Endothelial cell of umbilical vein (primary cell): Measurements from ENCODE around the gene SULT1E1. TPM values are rescaled to one million over a fixed set of nuclear protein-coding genes. Genes with fewer than 3 reads are reported as not detected.

ENCODE experiments used
- BruUV-seq: library from RNA; stranded (reverse); fragments of 400-500 nt; replicated peaks from 2 replicates; lab custom pipeline; 2021; lab: Mats Ljungman, UMichigan
- CTCF ChIA-PET: fragments of 300-600, 350-600 bp; sonication (Branson Sonifier 250); formaldehyde crosslinking; loops from one replicate; lab custom pipeline; 2021; ENCODE audit warnings: antibody characterized with exemption, inconsistent platforms; lab: Charles Lee
- POLR2A ChIA-PET: fragments of 300-600, 350-600 bp; sonication (Branson Sonifier 250); formaldehyde crosslinking; loops from one replicate; lab custom pipeline; 2021; ENCODE audit warnings: antibody characterized with exemption, inconsistent platforms; lab: Charles Lee
- DNase-seq: peaks from one replicate; pipeline ENCODE4 v3.0.0-alpha.2; 2011; ENCODE audit warnings: low read depth, low spot score
- FAIRE-seq: peaks from 2 replicates; lab custom pipeline; 2011; peaks lifted over from hg19 to GRCh38; lab: Jason Lieb, UNC
- H2AFZ ChIP-seq: 2 replicates; pipeline ENCODE4 v1.6.0; 2012; ENCODE audit warnings: low read depth, low read length, control low read depth, inconsistent platforms
- H3K27ac ChIP-seq: 2 replicates; pipeline ENCODE4 v1.5.1; 2011; ENCODE audit warnings: low read depth, mild to moderate bottlenecking, control low read depth, low read length, moderate library complexity; ENCODE audit not compliant: insufficient read depth
- H3K27me3 ChIP-seq, 2 experiments: 2 replicates each; pipeline versions ENCODE4 v1.6.0 to v1.6.1; 2011; ENCODE audit warnings: low read length in 2 of 2, mixed read lengths in 1 of 2; ENCODE audit not compliant: control insufficient read depth in 2 of 2, insufficient read depth in 2 of 2
- H3K36me3 ChIP-seq, 2 experiments: 2 replicates in 1 of 2; 3 replicates in 1 of 2; pipeline ENCODE4 v1.5.1; 2011; ENCODE audit warnings: low read length in 2 of 2, mild to moderate bottlenecking in 1 of 2, moderate library complexity in 1 of 2; ENCODE audit not compliant: control insufficient read depth in 2 of 2, insufficient read depth in 2 of 2; ENCODE audit errors: extremely low read depth in 1 of 2
- H3K4me1 ChIP-seq: 3 replicates; pipeline ENCODE4 v1.5.1; 2011; ENCODE audit warnings: mild to moderate bottlenecking, low read length; ENCODE audit not compliant: control insufficient read depth, insufficient read depth; ENCODE audit errors: extremely low read depth
- H3K4me2 ChIP-seq: 2 replicates; pipeline ENCODE4 v1.6.1; 2011; ENCODE audit warnings: low read length, control low read depth, mixed read lengths; ENCODE audit not compliant: insufficient read depth
- H3K4me3 ChIP-seq, 3 experiments: fragments of 200-600 bp in 1 of 3; sonication (generic), shearing (Covaris generic) in 1 of 3; replicated peaks in 1 of 3; 2 replicates each; pipeline ENCODE4 v1.5.1; 2011 to 2016; ENCODE audit warnings: control low read depth in 3 of 3, low read length in 3 of 3, mild to moderate bottlenecking in 2 of 3, inconsistent platforms in 1 of 3, low read depth in 1 of 3, moderate library complexity in 1 of 3; ENCODE audit not compliant: insufficient read depth in 1 of 3
- H3K79me2 ChIP-seq: 2 replicates; pipeline ENCODE4 v1.6.0; 2012; ENCODE audit warnings: low read length, inconsistent platforms; ENCODE audit not compliant: control insufficient read depth, insufficient read depth
- H3K9ac ChIP-seq: replicated peaks from 2 replicates; pipeline ENCODE3; 2011; ENCODE audit warnings: low read length, control low read depth; ENCODE audit not compliant: insufficient read depth; ENCODE audit errors: extremely low read depth
- H3K9me1 ChIP-seq: replicated peaks from 3 replicates; pipeline ENCODE4 v1.6.0; 2011; ENCODE audit warnings: mild to moderate bottlenecking, low read length; ENCODE audit not compliant: control insufficient read depth, insufficient read depth; ENCODE audit errors: extremely low read depth
- H3K9me3 ChIP-seq: replicated peaks from 2 replicates; pipeline ENCODE4 v1.5.1; 2012; ENCODE audit warnings: low read length, inconsistent platforms; ENCODE audit not compliant: control insufficient read depth, insufficient read depth
- H4K20me1 ChIP-seq: replicated peaks from 2 replicates; pipeline ENCODE3; 2011; ENCODE audit warnings: mild to moderate bottlenecking, low read length; ENCODE audit not compliant: control insufficient read depth, insufficient read depth; ENCODE audit errors: extremely low read depth
- GATA2 ChIP-seq: IDR thresholded peaks from 2 replicates; pipeline ENCODE4 v1.7.0; 2011; ENCODE audit warnings: low read depth, mild to moderate bottlenecking, moderate library complexity, mixed read lengths, low read length; ENCODE audit not compliant: insufficient read length, insufficient read depth
- POLR2AphosphoS5 ChIP-seq: IDR thresholded peaks from 2 replicates; pipeline ENCODE4 v1.6.1; 2012; ENCODE audit warnings: low read depth, mild to moderate bottlenecking, control low read depth, low read length, moderate library complexity; ENCODE audit not compliant: insufficient read depth
- dilution Hi-C: fragments of 300-500 bp; cut with MboI; formaldehyde crosslinking; loops from one replicate; pipeline ENCODE4 v1.15.0; 2019; ENCODE audit warnings: low sequenced_read_pairs; ENCODE audit not compliant: extremely low pct_ligation_motif_present
- intact Hi-C: fragments of 100-400 bp; cut with micrococcal nuclease; formaldehyde crosslinking; loops from one replicate; pipeline ENCODE4 v1.10.0; 2022
- polyA plus RNA-seq, 4 experiments: library from polyadenylated mRNA; depleted of rRNA in 3 of 4; stranded (reverse) in 3 of 4; unstranded in 1 of 4; fragments of >200 nt; gene quantifications; 2 replicates each; pipeline versions ENCODE4 v1.2.1 to v1.2.3, GENCODE V29; 2011 to 2012; ENCODE audit warnings: missing spikeins in 1 of 4
- total RNA-seq: library from RNA; stranded (reverse); gene quantifications from 2 replicates; pipeline ENCODE4 v1.2.3, GENCODE V29; 2021
- TF ChIP-seq, protein P1 (sequence below): IDR thresholded peaks from 2 replicates; pipeline ENCODE4 v1.6.1; 2011; ENCODE audit not compliant: insufficient read depth, insufficient read length
- TF ChIP-seq, protein P2 (sequence below), 2 donors: IDR thresholded peaks; 1 replicate in 1 of 2; 2 replicates in 1 of 2; pipeline ENCODE4 v1.5.1; 2011; ENCODE audit warnings: low read length in 2 of 2, mild to moderate bottlenecking in 2 of 2, moderate library complexity in 2 of 2, control low read depth in 1 of 2, inconsistent platforms in 1 of 2, low read depth in 1 of 2; ENCODE audit not compliant: insufficient read depth in 1 of 2; ENCODE audit errors: extremely low read depth in 1 of 2

The SULT1E1 gene
- total and polyA plus RNA-seq, 2 donors (not counting 3 experiments of a cell fraction or from before 2014, with no cell fraction given) = 25.8 to 34.5 TPM

DNA sequence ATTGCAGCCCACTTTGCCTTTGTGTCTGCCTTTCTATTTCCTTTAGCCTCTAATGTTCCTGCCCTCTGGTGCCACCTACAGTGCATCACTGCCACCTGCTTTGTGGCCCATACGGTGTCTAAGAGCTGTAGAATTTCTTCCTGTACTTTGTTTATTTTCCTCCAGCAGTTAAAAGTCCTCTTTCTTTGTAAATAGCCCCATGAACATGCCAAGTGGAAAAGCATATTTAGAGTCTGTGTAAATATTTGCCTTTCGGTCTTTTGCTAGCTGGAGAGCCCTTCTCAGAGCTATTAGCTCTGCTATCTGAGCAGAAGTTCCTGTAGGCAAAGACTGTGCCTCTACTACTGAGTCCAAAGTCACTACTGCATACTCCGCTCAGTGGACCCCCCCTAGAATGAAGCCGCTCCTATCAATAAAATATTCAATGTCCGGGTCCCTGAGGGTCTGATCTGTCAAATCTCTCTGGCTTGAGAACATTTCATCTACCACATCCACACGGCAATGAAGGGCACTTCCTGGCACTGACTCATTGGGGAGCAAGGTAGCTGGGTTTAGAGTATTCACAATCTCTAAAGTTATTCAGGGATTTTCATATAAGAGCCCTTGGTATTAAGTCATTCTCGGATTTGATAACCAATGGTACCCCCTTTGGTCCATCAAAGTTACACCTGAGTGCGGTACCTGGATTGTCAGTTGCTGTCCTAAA is 36.3 kb downstream of the SULT1E1 start:
- H3K79me2 ChIP-seq = no peaks in the 10 kb centered on the region
- CTCF ChIA-PET = interaction anchor here (0.6 to 3.5 kb wide), 38 partner anchors 8 to 682 kb away, joined by 3 to 63 read pairs (median 6); partner anchors contain the start of gene SULT1B1
- peak overlapping the region; percentile 81 for H2AFZ ChIP-seq
- no TSS peak for BruUV-seq
- no peaks in the 10 kb centered on the region for H3K36me3 ChIP-seq
- no peak overlapping the region for H3K9ac ChIP-seq
- POLR2A ChIA-PET = interaction anchor here (1.0 kb wide), 1 partner anchor 57 kb away, joined by 3 read pairs; no protein-coding TSS in a partner anchor
- DNase-seq (peak; percentile 76), FAIRE-seq (peak; percentile 70)
- H3K4me3 ChIP-seq = no peak overlapping the region
- dilution Hi-C loops = no loop called here
- peak overlapping the region; percentile 22 for H3K27ac ChIP-seq
- peaks cover 11% of the 10 kb centered on the region for H3K4me1 ChIP-seq
- H3K9me3 ChIP-seq = no peaks in the 10 kb centered on the region
- no peaks in the 10 kb centered on the region for H4K20me1 ChIP-seq
- TF ChIP-seq, protein P1, sequence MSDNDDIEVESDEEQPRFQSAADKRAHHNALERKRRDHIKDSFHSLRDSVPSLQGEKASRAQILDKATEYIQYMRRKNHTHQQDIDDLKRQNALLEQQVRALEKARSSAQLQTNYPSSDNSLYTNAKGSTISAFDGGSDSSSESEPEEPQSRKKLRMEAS = no peak
- TF ChIP-seq, protein P2, sequence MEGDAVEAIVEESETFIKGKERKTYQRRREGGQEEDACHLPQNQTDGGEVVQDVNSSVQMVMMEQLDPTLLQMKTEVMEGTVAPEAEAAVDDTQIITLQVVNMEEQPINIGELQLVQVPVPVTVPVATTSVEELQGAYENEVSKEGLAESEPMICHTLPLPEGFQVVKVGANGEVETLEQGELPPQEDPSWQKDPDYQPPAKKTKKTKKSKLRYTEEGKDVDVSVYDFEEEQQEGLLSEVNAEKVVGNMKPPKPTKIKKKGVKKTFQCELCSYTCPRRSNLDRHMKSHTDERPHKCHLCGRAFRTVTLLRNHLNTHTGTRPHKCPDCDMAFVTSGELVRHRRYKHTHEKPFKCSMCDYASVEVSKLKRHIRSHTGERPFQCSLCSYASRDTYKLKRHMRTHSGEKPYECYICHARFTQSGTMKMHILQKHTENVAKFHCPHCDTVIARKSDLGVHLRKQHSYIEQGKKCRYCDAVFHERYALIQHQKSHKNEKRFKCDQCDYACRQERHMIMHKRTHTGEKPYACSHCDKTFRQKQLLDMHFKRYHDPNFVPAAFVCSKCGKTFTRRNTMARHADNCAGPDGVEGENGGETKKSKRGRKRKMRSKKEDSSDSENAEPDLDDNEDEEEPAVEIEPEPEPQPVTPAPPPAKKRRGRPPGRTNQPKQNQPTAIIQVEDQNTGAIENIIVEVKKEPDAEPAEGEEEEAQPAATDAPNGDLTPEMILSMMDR (IDR thresholded peaks at IDR 0.05; ENCODE audit: extremely low read depth in 1 of 2, insufficient read depth in 1 of 2, low read depth in 1 of 2, low read length in 2 of 2) = peak; percentile 57 to 59
- no peak for TF ChIP-seq GATA2
- no peak for TF ChIP-seq POLR2AphosphoS5
- intact Hi-C loops = loop anchor here (1.0 kb wide), 7 partner anchors 23 to 360 kb away; partner anchors contain the start of gene SULT1B1
- H3K27me3 ChIP-seq = no peaks in the 10 kb centered on the region
- no peaks in the 10 kb centered on the region for H3K9me1 ChIP-seq
- no peak overlapping the region for H3K4me2 ChIP-seq
